Esophagus squamous epithelium (tissue), 4 donors: Measurements from ENCODE around the gene PXDC1.

ENCODE experiments used
- POLR2A ChIP-seq, 4 donors: fragments of 450-650 bp; IDR thresholded peaks; one replicate each; pipeline ENCODE4 v1.6.1; 2017; ENCODE audit warnings: antibody characterized with exemption in 4 of 4, mild to moderate bottlenecking in 4 of 4, moderate library complexity in 3 of 4
- TF ChIP-seq, protein P1 (sequence below), 6 experiments: fragments of 450-650 bp in 4 of 6; fragments of 200-600 bp in 2 of 6; sonication (generic) in 2 of 6; IDR thresholded peaks; one replicate each; pipeline ENCODE4 v1.5.1; 2016 to 2019; ENCODE audit warnings: antibody characterized with exemption in 6 of 6, mild to moderate bottlenecking in 4 of 6, moderate library complexity in 4 of 6

DNA sequence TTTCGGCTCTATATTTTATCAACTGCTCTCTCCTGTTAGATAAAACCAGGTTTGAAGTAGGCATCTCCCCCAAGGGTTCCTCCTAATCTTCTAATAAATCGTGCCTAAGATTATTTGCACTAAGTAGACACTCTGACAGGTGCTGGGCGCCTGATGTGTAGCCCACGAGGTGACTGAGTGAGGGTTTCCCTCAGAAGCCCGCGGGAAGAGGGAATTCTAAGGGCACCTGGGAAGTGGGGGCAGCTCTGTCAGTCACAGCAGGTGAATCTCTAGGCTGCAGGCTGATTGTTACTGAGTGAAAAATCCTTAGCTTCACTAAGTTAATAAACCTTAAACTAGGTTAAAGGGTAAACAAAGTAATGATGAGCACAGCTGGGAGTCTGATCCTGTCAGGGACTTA lies 68.2 kb downstream of the PXDC1 start:
- TF ChIP-seq POLR2A (IDR thresholded peaks at IDR 0.05) = no peak
- TF ChIP-seq, protein P1, sequence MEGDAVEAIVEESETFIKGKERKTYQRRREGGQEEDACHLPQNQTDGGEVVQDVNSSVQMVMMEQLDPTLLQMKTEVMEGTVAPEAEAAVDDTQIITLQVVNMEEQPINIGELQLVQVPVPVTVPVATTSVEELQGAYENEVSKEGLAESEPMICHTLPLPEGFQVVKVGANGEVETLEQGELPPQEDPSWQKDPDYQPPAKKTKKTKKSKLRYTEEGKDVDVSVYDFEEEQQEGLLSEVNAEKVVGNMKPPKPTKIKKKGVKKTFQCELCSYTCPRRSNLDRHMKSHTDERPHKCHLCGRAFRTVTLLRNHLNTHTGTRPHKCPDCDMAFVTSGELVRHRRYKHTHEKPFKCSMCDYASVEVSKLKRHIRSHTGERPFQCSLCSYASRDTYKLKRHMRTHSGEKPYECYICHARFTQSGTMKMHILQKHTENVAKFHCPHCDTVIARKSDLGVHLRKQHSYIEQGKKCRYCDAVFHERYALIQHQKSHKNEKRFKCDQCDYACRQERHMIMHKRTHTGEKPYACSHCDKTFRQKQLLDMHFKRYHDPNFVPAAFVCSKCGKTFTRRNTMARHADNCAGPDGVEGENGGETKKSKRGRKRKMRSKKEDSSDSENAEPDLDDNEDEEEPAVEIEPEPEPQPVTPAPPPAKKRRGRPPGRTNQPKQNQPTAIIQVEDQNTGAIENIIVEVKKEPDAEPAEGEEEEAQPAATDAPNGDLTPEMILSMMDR (IDR thresholded peaks at IDR 0.05) = no peak
